Measurements from ENCODE around the gene TRIM28.
A peak's percentile ranks its signal among the peaks of the same experiment; 100 is the strongest.

TRIM28 gene

DNA sequence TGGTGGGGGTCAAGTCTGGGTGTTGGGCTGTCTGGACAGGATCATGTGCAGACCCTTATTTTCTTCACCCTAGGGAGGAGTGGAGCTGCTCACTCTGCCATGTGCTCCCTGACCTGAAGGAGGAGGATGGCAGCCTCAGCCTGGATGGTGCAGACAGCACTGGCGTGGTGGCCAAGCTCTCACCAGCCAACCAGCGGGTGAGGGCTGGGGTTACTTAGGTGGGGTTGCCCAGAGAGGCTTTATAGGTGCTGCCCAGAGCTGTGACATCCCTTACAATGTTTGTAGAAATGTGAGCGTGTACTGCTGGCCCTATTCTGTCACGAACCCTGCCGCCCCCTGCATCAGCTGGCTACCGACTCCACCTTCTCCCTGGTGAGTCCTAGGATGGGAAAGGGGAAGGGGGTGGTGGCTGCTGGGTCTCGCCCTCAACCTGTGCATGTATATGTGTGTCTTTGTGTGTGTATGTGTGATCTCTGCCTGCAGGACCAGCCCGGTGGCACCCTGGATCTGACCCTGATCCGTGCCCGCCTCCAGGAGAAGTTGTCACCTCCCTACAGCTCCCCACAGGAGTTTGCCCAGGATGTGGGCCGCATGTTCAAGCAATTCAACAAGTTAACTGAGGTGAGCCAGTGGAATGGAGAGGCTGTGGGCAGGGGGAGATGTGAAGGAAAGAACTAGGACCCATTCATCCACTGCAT is 5.9 kb downstream of the TRIM28 start:
- no peak for DNase-seq (ENCODE audit: low read depth)

GRCh38 chr19:58550362-58551122 is 6.7 kb downstream of the TRIM28 start:
- no peak for DNase-seq (ENCODE audit: low read depth)

DNA sequence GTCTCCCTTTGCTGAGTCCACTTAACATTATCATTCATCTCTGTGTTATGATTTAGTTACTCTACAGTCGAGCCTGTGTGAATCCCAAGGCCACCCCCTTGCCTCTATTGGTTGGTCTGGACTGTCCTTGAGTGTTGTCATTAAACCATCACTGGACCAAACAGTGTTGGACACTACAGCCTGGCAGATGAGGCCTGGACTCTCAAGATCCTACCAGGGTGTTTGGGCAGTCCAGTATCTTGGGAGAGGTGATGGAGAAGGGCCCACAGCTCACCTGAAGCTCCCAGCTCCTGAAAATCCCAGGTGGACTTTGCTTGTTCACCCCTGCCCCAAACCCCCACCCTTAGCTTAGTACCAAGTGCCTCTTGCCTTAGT is 7.2 kb downstream of the TRIM28 start:
- DNase-seq (ENCODE audit: low read depth), result no peak

- DNase-seq (ENCODE audit: low read depth), result no peak
Observed at GRCh38 chr19:58551577-58552471, 8.0 kb downstream of the TRIM28 start.

DNA sequence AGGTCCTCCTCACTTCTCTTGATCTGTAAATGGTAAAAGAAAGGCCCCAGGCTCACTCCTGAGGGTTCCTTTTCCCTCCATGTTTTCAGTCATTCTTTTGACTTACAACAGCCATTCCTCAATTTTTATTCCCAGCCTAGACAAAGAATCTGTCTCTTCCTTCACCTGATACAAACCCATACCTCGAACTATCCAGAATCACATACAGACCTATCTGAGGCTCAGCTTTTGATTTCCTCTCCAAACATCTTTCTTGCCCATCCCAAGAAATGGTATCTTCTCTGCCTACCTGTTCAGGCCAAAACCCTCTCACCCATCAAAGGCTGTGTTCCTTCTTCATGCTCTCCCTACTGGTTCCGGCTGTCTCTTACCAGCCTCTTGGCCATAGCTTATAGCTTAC is 8.8 kb downstream of the TRIM28 start:
- DNase-seq (ENCODE audit: low read depth), result no peak

DNA sequence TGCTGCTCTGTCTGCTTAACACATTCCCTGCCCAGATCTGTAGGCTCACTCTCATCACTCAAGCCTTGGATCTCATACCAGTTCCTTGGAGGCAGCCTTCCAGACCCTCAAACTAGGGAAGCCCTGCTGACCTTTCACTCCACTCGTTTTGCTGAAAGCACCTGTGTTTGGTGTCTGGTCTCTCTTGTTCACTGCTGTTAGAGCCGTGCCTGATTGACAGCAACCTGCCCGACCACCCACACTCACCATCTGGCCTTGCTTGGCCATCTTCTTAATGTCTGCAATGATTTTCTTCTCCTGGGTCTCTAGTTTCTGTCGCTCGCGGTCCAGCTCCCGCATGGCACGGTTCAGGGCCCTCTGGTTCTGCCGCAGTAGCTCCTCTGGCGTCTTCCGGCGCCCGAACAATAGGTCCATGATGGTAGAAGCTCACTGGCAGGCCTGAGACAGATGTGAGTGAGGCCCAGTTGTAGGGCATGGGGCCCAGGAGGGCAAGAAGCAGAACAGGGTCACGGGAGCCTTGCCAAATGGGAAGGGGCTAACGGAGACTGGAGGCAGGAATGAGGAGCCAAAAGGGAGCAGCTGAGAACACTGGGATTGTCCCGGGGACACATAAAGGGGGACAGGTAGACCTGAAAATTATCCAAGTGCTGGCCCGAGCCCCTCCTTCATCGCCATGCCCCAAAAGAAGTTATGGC is 10.1 kb downstream of the TRIM28 start:
- no peak for DNase-seq (ENCODE audit: low read depth)

DNA sequence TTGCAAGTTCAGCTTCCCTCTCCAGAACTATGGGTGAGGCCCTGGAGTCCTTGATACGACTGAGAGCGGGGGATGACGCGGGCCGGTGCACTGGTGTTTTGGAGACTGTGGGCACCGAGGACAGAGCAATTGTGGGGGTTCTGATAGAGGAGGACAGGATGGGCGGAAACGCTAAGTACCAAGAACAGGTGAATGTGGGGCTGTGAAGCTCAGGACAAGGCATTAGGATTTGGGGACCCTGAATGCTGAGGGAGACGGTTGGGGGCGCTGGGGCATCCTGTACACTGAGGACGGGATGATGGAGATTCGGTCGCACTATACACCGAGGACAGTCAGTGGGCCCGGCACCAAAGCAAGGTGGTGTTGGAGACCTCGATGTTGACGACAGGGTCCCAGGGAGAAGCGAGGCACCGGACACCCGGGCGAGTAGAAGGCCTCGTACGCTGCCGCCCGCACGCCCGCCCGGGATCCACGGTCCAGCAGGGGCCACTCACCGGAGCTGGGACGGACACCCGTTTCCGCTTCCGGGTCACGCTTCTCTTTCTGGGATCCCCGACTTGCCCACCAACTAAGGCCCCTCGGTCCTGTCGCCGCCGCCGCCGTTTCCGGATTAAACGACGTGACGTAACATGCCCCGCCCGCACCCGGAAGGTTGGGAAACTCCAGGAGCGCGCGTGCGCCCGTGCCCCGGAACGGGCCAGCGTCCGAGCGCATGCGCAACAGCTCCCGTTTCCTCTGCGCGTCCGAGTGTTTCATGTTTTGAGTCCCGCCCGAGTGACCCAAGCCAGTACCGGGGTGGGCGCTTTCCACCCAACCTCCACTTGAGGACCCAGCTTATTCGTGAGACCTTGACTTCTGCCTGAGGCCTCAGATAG is 10.9 kb downstream of the TRIM28 start, which contains the start of gene CHMP2A:
Gene CHMP2A (minus strand): TSS at position 612 of the 875 bp plus-strand sequence. CDS start 893 bp downstream, outside the sequence.
- DNase-seq (ENCODE audit: low read depth), result peak; percentile 92

DNA sequence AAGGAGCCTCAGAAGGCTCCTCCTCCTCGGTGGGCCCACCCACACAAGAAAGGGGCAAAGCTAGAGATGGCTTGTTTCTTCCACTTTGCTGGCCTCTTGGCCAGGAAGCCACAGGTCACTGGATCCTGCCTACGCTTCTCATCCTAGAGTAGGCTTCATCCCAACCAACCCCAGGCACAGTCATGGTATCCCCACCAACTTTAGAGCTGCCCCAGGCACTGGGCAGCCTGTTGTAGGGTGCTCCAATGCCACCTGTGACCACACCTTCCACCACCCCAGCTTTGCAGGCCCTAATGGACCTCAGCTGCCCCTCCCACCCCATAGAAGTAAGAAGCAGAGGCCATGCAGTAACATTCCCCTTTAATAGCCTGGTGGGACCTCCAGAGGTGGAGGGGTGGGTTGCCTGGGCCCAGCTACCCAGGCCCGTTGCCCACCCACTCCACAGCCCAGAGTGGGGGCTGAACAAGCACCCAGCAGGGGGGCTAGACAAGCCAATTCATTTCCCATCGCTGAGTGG is 11.6 kb downstream of the TRIM28 start:
- DNase-seq (ENCODE audit: low read depth), result no peak

GRCh38 chr19:58555920-58556621 is 12.2 kb downstream of the TRIM28 start:
- no peak for DNase-seq (ENCODE audit: low read depth)

DNA sequence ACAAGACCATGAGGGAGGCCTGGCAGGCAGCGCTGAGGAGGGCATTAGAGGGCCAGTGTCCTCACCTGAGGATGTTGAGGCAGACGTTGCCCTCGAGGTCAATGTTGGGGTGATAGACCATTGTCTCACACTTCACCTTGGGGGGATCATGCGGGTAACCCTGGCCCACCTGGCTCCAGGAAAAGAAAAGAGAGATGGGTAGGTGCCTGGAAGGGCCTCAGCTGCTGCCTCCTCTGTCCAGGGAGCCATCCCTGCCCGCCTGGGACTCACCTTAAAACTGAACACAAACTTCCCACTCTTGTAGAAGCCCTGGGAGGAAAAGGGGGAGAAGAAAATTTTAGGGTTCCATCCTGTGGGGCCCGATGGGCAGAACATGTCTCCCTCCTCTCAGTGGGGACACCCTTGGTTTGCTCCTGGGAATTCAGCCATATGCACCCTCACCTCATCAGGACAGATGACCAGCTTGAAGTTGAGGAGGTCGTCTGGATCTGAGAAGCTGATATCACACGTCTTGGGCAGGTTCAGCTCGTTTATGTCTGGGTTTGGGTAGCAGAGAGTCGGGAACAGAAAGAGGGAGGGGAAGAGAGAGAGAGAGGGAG is 12.9 kb downstream of the TRIM28 start:
- DNase-seq (ENCODE audit: low read depth), result no peak

DNA sequence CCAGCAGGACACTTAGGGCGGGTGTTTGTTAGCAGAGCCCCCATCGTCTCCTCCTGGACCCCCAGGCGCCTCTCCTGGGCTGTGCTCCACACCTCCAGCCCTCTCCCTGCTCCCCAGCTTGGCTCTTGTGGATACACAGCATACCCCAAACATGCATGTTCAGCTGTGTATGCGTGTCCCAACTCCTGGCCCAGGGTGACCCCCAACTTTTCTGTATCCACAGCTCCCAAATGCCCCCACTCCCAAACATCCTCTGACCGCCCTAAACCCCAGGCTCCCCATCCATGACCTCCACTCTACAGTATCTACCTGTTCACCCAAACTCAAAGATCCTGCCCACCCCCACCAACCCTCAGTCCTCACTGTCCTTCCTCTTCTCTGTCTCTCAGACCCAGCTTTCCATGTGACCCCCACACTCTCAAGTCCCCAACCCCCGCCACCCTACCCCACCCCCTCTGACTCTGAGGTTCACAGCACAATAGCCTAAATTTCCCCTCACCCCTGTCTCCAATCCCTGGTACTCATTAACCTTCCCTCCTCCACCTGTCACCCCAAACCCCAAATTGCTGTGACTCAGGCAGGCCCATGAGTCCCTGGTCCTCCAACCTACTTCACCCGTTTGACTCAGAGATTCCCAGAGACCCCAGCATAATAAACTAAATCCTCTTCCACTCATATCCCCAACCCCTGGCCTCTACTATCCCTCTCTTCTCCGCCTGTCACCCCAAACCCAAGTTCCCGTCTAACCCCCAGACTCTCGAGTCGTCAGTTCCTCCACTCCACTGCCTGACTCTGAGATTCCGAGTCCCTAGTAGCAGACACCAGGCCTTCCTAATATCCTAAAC is 13.6 kb downstream of the TRIM28 start:
- no peak for DNase-seq (ENCODE audit: low read depth)

DNA sequence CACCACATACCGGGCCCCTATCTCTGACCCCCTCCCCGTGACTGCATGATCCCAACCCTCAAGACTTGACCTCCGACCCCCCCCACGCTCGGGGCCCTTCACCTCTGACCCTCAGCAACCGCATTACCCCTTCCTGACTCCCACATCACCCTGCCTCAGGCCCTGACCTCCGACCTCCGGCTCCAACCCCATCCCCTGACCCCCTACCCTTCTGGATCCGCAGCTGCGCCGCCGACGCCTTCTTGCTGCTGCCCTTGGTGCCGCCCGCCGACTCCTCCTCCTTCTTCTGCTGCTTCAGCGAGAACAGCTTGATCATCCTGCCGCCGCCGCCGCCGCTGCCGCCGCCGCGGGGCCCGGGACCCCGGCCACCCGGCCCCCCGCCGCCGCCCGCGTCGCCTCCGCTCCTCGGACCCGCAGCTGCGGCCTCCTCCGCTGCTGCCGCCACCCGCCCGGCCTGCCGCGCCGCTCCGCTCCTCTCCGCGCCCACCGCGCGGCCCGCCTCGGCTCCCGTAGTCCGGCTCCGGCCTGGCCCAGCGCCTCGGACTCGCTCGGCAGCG is 14.3 kb downstream of the TRIM28 start, which contains the start of gene UBE2M:
Gene UBE2M (minus strand): TSS at position 546 of the 557 bp plus-strand sequence. CDS start 230 bp downstream, at position 316.
- DNase-seq (ENCODE audit: low read depth), result no peak

DNA sequence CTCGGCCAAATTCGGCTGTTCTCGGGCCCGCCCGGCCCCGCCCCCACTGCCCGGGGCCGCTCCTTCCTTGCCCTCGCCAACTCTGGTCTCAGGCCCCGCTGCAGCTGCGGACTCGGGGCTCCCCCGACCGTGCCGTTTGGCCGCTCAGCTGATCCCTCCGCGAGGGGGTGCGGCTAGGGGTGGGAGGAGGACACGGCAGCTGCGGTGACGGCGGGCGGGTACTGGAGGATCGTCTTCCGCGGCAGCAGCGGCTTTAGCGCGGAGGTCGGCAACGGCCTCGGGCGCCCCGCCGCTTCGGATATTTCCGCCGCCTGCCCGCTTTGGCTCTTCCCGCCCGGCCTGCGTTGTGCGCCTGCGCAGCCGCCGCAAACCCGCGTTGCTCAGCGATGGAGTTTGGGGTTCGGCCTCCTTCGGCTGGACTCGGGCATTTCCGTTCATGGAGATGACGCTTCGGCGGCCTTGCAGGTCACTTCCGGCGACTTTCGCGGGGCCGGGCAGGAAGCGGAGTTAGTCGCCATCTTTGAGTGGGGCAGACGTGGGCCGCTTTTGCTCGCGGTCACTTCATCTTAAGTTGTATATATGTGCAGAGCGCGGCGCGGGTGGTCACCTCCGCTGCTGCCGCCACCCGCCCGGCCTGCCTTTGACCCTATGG is 14.9 kb downstream of the TRIM28 start:
- DNase-seq (ENCODE audit: low read depth), result peak; percentile 96

DNA sequence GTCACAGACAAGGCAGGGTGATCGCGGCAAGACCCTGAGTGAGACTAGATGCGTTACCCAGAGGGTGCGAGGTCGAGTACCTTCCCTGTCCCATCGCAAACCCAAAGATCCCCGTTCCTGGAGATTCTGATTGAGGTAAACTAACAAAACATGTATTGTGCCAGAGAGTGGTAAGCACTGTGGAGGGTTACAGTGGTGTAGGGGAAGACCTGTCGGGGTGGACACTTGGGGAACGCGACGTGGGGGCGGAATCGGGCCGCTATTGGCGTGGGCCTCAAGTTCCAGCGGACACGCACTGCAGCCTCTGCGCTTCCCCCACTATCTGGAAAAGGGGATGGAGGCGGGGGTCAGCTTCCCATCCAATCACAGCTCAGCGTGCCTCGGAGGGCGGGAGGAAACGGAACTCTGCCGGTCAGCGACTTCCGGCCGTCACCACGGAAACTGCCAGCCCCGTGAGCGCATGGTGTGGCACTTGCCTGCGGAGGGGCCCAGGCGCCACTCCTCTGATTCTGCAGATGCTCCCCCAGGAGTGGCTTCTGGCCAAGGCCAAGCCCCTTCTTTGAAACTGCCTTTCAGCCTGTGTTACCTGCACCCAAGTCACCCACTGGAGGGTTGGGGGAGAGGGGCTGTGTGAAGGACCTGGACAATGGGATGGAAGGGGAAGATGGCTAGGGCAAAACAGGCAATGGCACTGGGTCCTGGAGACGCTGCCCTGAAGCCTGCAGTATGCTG is 15.6 kb downstream of the TRIM28 start:
- DNase-seq (ENCODE audit: low read depth), result peak; percentile 85

DNA sequence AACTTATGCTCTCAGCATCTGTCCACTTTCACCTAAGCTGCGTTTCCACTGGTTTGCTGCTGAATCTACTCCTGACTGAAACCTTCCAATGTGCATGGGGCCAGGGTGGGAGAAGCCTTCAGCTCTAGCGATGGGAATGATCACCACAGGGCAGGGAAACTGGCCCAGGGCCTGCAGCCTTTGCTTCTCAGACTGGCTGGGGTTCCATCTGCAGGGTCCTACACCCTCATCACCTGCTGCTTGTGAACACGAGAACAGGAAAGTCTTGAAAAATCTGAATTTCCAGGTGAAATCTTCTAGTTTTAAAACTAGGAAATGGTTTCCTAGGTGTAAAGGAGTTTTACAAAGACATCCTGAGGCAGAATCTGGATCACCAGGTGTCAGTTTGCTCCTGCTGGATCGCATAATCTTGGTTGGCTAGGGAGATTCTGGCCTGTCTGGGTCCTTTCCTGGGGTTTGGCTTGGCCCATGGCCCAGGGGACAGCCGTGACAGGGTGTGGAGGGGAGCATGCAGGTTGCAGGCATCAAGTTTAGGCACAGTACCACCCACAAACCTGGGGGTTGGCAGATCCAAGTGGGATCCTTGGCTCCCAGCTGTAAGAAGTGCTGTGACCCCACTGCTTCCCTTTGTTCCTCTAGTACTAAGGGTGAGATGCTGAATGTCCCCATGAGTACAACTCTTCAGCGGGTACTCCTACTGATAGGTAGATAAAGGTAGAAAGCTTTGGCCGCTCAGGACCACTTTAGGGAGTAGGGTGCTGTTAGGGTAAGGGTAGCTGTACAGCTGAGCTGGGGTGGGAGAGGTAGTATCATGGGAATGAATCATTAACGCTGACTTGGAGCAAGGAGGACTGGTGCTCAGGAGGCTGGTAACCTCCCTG is 16.4 kb downstream of the TRIM28 start:
- DNase-seq (ENCODE audit: low read depth), result no peak

- no peak for DNase-seq (ENCODE audit: low read depth)
Observed at GRCh38 chr19:58560921-58561320, 17.1 kb downstream of the TRIM28 start.
